HepG2 (cell line): ENCODE measurements around the gene PDE9A. TPM values are rescaled to one million over a fixed set of nuclear protein-coding genes. Genes with fewer than 3 reads are reported as not detected.

Source experiments
- ATAC-seq: fragments of 200-7000 bp; cut with Tn5 transposase; 3 replicates; pipeline ENCODE4 v1.9.1; 2020; ENCODE audit warnings: mild to moderate bottlenecking, moderate library complexity
- BruUV-seq: library from RNA; stranded (reverse); fragments of 400-500 nt; replicated peaks from 2 replicates; lab custom pipeline; 2021; lab: Mats Ljungman, UMichigan
- CTCF ChIA-PET: fragments of 300-600 bp; formaldehyde crosslinking; extraction: SDS; loops from one replicate; lab custom pipeline; 2021; ENCODE audit warnings: low total read pairs, inconsistent platforms, low intra/inter-chr PET ratio; lab: Yijun Ruan, JAX
- POLR2A ChIA-PET: fragments of 350-600 bp; sonication (Branson Sonifier 250); formaldehyde crosslinking; loops from one replicate; lab custom pipeline; 2020; ENCODE audit warnings: antibody characterized with exemption, inconsistent platforms; lab: Yijun Ruan, JAX
- DNase-seq: peaks from one replicate; pipeline ENCODE4 v3.0.0-alpha.2; 2015; ENCODE audit warnings: low spot score
- FAIRE-seq: peaks from 3 replicates; lab custom pipeline; 2011; peaks lifted over from hg19 to GRCh38; lab: Jason Lieb, UNC
- H2AFZ ChIP-seq: one replicate; pipeline ENCODE4 v1.6.1; 2011; ENCODE audit warnings: low read length, inconsistent platforms
- H3K27ac ChIP-seq: fragments of 300-600 bp; 3 replicates; pipeline ENCODE4 v1.8.0; 2011; ENCODE audit warnings: mixed run types, mild to moderate bottlenecking, mixed read lengths, low read length, inconsistent platforms; ENCODE audit not compliant: insufficient read depth; ENCODE audit errors: extremely low read length
- H3K27me3 ChIP-seq, 2 experiments: fragments of 200-600 bp in 1 of 2; 2 replicates in 1 of 2; 3 replicates in 1 of 2; pipeline versions ENCODE4 v1.6.0 to v1.8.0; 2011; ENCODE audit warnings: low read length in 2 of 2, mild to moderate bottlenecking in 2 of 2, moderate library complexity in 2 of 2, inconsistent platforms in 1 of 2; ENCODE audit not compliant: insufficient read depth in 2 of 2, control insufficient read depth in 1 of 2
- H3K36me3 ChIP-seq, 2 experiments: fragments of 200-600 bp in 1 of 2; replicated peaks in 1 of 2; 2 replicates in 1 of 2; 3 replicates in 1 of 2; pipeline versions ENCODE4 v1.5.1 to v1.8.0; 2011; ENCODE audit warnings: low read length in 2 of 2, inconsistent platforms in 1 of 2; ENCODE audit not compliant: insufficient read depth in 2 of 2, control insufficient read depth in 1 of 2
- H3K4me1 ChIP-seq: 2 replicates; pipeline ENCODE4 v1.5.1; 2012; ENCODE audit warnings: low read length, inconsistent platforms; ENCODE audit not compliant: insufficient read depth
- H3K4me2 ChIP-seq: 2 replicates; pipeline ENCODE4 v1.6.0; 2011; ENCODE audit warnings: low read depth, low read length, inconsistent platforms
- H3K4me3 ChIP-seq, 3 experiments: fragments of 200-600 bp in 1 of 3; sonication (generic), shearing (Covaris generic) in 1 of 3; replicated peaks in 1 of 3; 2 replicates each; pipeline ENCODE4 v1.5.1; 2011 to 2016; ENCODE audit warnings: low read length in 3 of 3, inconsistent platforms in 2 of 3, low read depth in 2 of 3, mild to moderate bottlenecking in 2 of 3, control low read depth in 1 of 3, mixed read lengths in 1 of 3; ENCODE audit not compliant: insufficient read depth in 1 of 3
- H3K79me2 ChIP-seq: one replicate; pipeline ENCODE4 v1.6.1; 2011; ENCODE audit warnings: low read length, inconsistent platforms; ENCODE audit not compliant: insufficient read depth
- H3K9ac ChIP-seq: 2 replicates; pipeline ENCODE4 v1.6.0; 2011; ENCODE audit warnings: mild to moderate bottlenecking, low read depth, low read length, inconsistent platforms; ENCODE audit not compliant: insufficient read depth
- H3K9me3 ChIP-seq: 2 replicates; pipeline ENCODE4 v1.5.1; 2012; ENCODE audit warnings: mild to moderate bottlenecking, low read length
- H4K20me1 ChIP-seq: 2 replicates; pipeline ENCODE4 v1.6.0; 2011; ENCODE audit warnings: inconsistent platforms, mild to moderate bottlenecking, low read length, moderate library complexity; ENCODE audit not compliant: insufficient read depth
- AHDC1 ChIP-seq: sonication (generic); formaldehyde crosslinking; IDR thresholded peaks from 2 replicates; pipeline ENCODE4 v1.5.1; 2020; ENCODE audit warnings: mild to moderate bottlenecking, missing genetic modification reagents, borderline replicate concordance
- ATF6 ChIP-seq: sonication (generic); formaldehyde crosslinking; conservative IDR thresholded peaks from 2 replicates; pipeline ENCODE4 v1.4.0; 2020; ENCODE audit warnings: missing genetic modification reagents
- ATF7-NPFF ChIP-seq: sonication (generic); formaldehyde crosslinking; IDR thresholded peaks from 2 replicates; pipeline ENCODE4 v1.8.1; 2023; ENCODE audit warnings: mild to moderate bottlenecking, low read depth, missing genetic modification reagents, moderate library complexity
- BRF2 ChIP-seq: sonication (generic); formaldehyde crosslinking; IDR thresholded peaks from 2 replicates; pipeline ENCODE4 v1.8.1; 2022; ENCODE audit warnings: mild to moderate bottlenecking, missing genetic modification reagents
- GTF3A ChIP-seq: sonication (generic); formaldehyde crosslinking; conservative IDR thresholded peaks from 2 replicates; pipeline ENCODE4 v1.4.0; 2020; ENCODE audit warnings: mild to moderate bottlenecking, missing genetic modification reagents
- MYC ChIP-seq: sonication (generic); formaldehyde crosslinking; IDR thresholded peaks from 2 replicates; pipeline ENCODE4 v1.9.0; 2021; ENCODE audit warnings: missing genetic modification reagents, borderline replicate concordance
- NCOA1 ChIP-seq: sonication (generic); formaldehyde crosslinking; IDR thresholded peaks from 2 replicates; pipeline ENCODE4 v1.9.0; 2021; ENCODE audit warnings: missing genetic modification reagents
- PRPF4 ChIP-seq: fragments of 200-400 bp; formaldehyde crosslinking; IDR thresholded peaks from 2 replicates; pipeline ENCODE4 v1.6.1; 2016; ENCODE audit warnings: low read length, low read depth; ENCODE audit not compliant: poor library complexity, severe bottlenecking
- RBAK ChIP-seq: sonication (generic); formaldehyde crosslinking; IDR thresholded peaks from 2 replicates; pipeline ENCODE4 v1.5.1; 2020; ENCODE audit warnings: mild to moderate bottlenecking, missing genetic modification reagents
- ZFAT ChIP-seq: sonication (generic); formaldehyde crosslinking; conservative IDR thresholded peaks from 2 replicates; pipeline ENCODE4 v1.8.1; 2023; ENCODE audit warnings: missing genetic modification reagents, inconsistent platforms
- ZFP1 ChIP-seq: IDR thresholded peaks from 2 replicates; pipeline ENCODE4 v1.6.1; 2016
- ZNF335 ChIP-seq: sonication (generic); formaldehyde crosslinking; IDR thresholded peaks from 2 replicates; pipeline ENCODE4 v1.4.0; 2020; ENCODE audit warnings: missing genetic modification reagents
- ZNF33B ChIP-seq: sonication (generic); formaldehyde crosslinking; IDR thresholded peaks from 2 replicates; pipeline ENCODE4 v1.5.1; 2020; ENCODE audit warnings: mild to moderate bottlenecking, missing genetic modification reagents
- ZNF720 ChIP-seq: sonication (generic); formaldehyde crosslinking; IDR thresholded peaks from 2 replicates; pipeline ENCODE4 v1.4.0; 2020; ENCODE audit warnings: missing genetic modification reagents
- ZNF772 ChIP-seq: sonication (generic); formaldehyde crosslinking; IDR thresholded peaks from 2 replicates; pipeline ENCODE4 v1.5.0; 2020; ENCODE audit warnings: mild to moderate bottlenecking, missing genetic modification reagents
- WGBS: methylation state at CpG from one replicate; pipeline ENCODE4 v1.1.6; 2017; ENCODE audit warnings: low lambda C conversion rate; 5-methylcytosine and 5-hydroxymethylcytosine counted together
- in situ Hi-C: cut with HindIII; loops from 2 replicates; pipeline ENCODE4 v1.10.0; 2017; ENCODE audit warnings: low pct_unique_long_range_greater_than_20kb; ENCODE audit not compliant: extremely low pct_ligation_motif_present
- intact Hi-C: fragments of 100-400 bp; cut with micrococcal nuclease; formaldehyde crosslinking; loops from one replicate; pipeline ENCODE4 v1.10.0; 2022; ENCODE audit not compliant: unreplicated experiment
- polyA plus RNA-seq, 8 experiments: library from polyadenylated mRNA; depleted of rRNA in 3 of 8; stranded (reverse) in 7 of 8; unstranded in 1 of 8; fragments of >200 nt; fragmentation: Illumina TruSeq in 4 of 8; extraction: Trizol in 4 of 8; gene quantifications; 2 replicates each; pipeline versions ENCODE4 v1.2.1 to v1.2.3, GENCODE V29; 2011 to 2016; ENCODE audit warnings: low read depth in 4 of 8, missing spikeins in 1 of 8, mixed read lengths in 1 of 8; ENCODE audit not compliant: insufficient read depth in 1 of 8
- total RNA-seq, 5 experiments: library from RNA; depleted of rRNA; stranded (reverse); fragments of >200 nt; fragmentation: Illumina TruSeq; extraction: Trizol; gene quantifications; 2 replicates each; pipeline ENCODE4 v1.2.3, GENCODE V29; 2016; ENCODE audit warnings: low read depth in 1 of 5

The PDE9A gene
- total and polyA plus RNA-seq, 2 of the 13 experiments (the other 11 are each of a cell fraction or from before 2014, with no cell fraction given): 4.6 to 19.7 TPM

GRCh38 chr21:42658320-42659105 is 5.1 kb downstream of the PDE9A start:
- Histone ChIP-seq H3K9me3 (no peaks in the 10 kb centered on the region), H3K79me2 (peaks cover 11% of the 10 kb centered on the region), H3K36me3 (peaks cover 7 to 10% of the 10 kb centered on the region in 2 experiments; a peak in 3 of 5 replicates), H2AFZ (no peak overlapping the region), H3K4me1 (peaks cover 19% of the 10 kb centered on the region), H4K20me1 (peaks cover 3% of the 10 kb centered on the region; the same call in 1 of the 2 replicates), H3K27ac (no peak overlapping the region), H3K27me3 (no peaks in the 10 kb centered on the region), H3K4me2 (no peak overlapping the region), H3K4me3 (no peak overlapping the region), H3K9ac (no peak overlapping the region)
- CTCF ChIA-PET: no interaction called here
- POLR2A ChIA-PET: no interaction called here
- intact Hi-C loops: no loop called here
- BruUV-seq: no TSS peak
- TF ChIP-seq ZNF335 (CRISPR knock-in tag) (no peak), ZFAT (no peak), ZNF720 (CRISPR knock-in tag) (no peak), ATF6 (no peak), ZNF772 (CRISPR knock-in tag) (no peak), NCOA1 (CRISPR knock-in tag) (no peak), GTF3A (CRISPR knock-in tag) (no peak), PRPF4 (no peak), RBAK (CRISPR knock-in tag) (no peak), ZFP1 (CRISPR knock-in tag) (no peak), BRF2 (CRISPR knock-in tag) (no peak), ATF7-NPFF (no peak), MYC (no peak), ZNF33B (CRISPR knock-in tag) (no peak), AHDC1 (CRISPR knock-in tag) (no peak)
- in situ Hi-C loops: loop anchor here (10.0 to 25.0 kb wide), 2 partner anchors 104 to 176 kb away; no protein-coding TSS in a partner anchor
- FAIRE-seq (no peak), DNase-seq (no peak), ATAC-seq (no peak)
- 96% methylated on average over 11 of the region's 16 CpGs for WGBS
